NCI-H524 (cell line): ENCODE data around the gene TNS3.
A peak's percentile ranks its signal among the peaks of the same experiment; 100 is the strongest.

ENCODE experiments used
- DNase-seq, 2 experiments: peaks; one replicate each; lab custom pipeline; 2025; lab: John Stamatoyannopoulos, UW

The TNS3 gene

DNA sequence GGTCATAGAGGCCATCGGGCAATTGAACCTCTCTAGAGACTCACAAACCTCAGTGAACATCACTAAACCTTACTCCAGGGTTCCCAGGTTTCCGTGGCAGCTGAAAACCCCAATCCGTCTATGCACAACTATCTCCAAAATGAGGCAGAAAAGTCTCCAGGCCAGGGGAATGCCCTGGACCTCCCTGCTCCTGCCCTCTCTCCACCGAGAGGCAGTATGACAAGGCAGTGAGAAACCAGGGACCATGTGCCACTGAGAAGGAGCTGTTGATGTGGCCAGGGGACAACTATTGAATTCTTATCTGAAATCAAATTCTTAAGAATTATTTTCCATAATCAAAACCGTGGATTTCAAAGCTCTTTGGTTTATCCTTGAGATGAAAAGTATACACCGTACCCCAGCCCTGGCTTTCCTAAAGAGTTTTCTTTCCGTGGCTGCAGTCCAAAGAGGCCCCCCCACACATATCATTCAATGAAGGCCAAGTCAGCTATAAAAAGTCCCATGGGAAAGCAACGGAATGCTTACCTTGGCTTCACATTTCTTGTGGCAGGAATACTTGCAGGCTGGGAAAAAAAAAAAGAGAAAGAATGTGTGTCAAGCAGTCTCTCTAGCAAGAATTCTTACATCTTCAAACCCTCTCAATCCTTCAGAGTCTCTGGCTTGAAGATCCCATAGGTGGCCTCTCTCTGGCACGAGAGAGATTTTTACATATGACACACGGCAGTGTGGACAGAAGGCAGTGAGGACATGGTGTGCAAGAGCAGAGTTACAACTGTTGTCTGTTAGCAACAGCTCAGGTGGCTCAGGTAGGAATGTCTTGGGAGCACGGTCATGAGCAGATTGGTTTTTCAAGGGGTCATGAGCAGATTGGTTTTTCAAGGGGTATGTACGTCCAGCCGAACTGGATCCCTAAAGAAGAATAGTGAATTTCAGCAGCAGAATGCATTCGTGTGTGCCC lies 75.2 kb downstream of the TNS3 start:
- no peak for DNase-seq

DNA sequence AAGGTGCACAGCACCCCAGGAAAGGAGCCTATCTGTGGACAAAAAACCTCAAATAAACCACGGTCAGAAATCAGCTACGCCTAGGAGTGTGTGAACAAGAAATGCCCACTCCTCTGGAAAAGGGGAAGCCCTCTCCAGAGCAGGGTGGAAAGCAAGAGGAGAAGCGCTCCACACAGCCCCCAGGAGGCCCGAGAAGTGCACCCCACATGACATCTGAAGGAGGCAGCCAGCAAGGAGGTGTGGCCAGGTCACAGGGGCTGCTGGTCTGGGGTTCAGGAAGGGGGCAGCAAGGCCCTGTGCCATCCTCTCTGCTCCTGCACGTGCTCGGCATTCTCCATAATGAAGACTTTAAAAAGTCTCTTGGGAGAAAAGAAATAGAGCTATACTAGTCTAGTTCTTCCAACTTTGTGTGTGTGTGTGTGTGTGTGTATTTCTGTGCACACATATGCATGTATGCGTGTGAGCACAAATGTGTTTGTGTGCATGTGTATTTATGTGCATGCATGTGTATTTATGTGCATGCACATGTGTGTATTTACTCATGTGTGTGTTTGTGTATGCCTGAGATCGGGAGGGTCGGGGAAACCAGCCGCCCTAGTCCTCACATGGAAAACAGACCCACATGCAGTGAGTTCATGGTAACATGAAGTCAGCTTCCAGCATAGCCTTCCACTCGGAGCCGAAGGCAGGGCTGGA lies 76.5 kb downstream of the TNS3 start:
- no peak for DNase-seq

- DNase-seq, result no peak
These were observed 77.2 kb downstream of the TNS3 start for GRCh38 chr7:47504551-47505311.

DNA sequence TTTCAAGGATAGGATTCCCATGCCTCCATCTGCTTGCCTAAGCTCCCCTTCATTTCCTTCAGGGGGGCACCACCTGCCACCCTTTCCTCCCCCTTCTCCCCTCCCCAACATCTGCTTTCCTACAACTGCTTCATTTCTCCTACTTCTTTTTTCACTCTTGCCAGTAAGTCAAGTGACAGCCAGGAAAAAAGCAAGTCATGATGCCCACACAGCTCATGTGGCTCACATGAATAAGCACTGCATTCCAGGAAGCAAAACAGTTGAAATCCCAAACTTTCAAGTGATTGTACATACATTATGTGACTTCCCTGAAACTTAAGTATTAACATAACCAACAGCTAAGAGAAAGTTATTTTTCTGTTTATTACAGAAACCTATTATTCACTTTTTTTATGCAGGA lies 78.6 kb downstream of the TNS3 start:
- DNase-seq, result peak; percentile 82 to 93

- DNase-seq, result peak in 1 of 2 experiments; percentile 60
These were observed 79.6 kb downstream of the TNS3 start for GRCh38 chr7:47502240-47502877.

- no peak for DNase-seq
These were observed 80.5 kb downstream of the TNS3 start for GRCh38 chr7:47501406-47501805.

DNA sequence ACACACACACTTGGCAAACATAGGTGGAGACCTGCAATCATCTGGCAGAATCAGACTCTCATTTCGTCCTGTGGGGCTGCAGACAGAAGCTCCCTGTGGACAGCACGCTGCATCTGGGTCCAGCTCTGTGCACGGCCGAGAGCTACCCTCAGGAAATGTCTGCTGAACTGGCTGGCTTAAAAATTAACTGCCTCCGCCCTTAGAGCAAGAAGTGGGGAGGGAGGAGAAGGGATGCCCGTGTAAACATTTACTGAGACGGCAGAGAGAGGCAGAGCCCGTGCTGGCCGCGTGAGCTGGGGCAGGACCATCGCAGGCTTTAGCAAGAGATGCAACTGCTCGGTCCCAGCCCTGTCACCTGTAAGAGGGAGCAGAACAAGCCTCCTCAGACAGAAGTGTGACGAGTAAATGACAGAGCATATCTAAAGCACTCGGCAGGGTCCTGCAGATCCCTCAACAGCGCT lies 81.8 kb downstream of the TNS3 start:
- DNase-seq, result no peak

DNA sequence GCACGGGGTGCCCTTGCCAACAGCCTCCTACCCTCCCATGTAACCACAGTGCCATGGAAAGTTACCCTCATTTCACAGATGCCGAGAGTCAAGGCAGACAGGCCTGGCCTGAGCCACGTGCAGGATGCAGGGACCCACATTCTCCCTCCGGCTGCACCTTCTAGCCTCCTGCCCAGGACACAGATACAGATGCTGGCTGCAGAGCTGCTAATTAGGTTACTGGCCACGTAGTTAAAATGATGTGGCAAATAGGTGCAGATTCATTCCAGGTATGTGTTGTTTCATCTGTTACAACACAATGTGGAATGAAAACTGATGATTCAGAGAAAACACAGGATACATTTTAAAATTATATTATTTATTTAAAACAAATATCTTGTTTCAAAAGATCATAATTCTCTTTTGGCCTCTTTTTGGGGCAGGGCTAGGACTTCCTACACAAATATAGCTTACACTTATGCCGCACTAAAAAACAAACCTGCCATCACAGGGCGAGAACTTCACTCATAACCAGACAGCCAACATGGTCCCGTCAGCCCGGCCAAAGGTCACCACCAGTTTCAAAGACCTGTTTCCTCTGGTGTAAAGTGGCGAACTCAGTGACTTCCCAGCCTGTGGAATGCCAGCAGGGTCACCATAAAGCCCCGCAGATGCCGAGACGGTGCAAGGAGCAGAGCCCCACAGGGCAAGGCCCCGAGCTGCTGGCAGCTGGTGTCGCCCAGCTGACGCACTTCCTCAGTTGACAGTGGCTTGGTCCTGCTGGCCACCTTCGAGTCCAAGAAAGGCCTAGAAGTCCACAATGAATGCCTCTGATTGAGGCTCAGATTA lies 83.5 kb downstream of the TNS3 start:
- DNase-seq, result no peak

DNA sequence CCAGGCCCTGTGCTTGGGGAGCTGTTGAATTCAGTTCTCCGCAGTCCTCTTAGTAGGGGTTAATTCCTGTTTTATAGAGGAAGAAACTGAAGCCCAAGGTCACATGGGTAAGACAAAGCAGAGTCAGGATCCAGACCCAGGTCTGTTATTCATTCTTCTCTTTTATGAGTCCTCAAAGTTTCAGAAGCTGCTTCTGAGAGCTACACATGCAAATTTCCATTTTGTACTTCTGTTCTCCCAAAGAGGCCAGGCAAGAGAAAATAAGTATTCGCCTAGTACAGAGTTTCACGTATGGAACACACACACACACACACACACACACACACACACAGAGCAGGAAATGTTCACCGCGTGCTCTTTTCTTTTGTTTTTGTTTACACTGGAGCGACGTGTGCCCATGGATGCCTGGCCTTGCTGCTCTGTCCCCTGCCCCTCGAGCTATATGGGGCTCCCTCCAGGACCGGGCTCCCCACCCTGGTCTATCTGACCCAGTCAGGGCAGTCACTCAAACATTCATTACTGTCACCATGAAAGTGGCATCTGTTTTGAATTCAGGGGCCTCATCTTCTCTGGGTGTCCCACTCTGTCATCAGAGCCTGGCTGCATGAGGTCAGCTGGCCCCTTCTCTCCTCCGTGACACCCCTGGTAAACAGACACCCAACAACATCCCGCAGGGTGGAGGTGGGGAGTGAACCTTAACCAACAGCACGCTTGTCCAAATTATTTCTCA lies 84.4 kb downstream of the TNS3 start:
- DNase-seq, result no peak

- DNase-seq, result peak in 1 of 2 experiments; percentile 48
These were observed 85.2 kb downstream of the TNS3 start for GRCh38 chr7:47496666-47497065.

- peak; percentile 30 to 75 for DNase-seq
These were observed 85.8 kb downstream of the TNS3 start for GRCh38 chr7:47496056-47496665.

DNA sequence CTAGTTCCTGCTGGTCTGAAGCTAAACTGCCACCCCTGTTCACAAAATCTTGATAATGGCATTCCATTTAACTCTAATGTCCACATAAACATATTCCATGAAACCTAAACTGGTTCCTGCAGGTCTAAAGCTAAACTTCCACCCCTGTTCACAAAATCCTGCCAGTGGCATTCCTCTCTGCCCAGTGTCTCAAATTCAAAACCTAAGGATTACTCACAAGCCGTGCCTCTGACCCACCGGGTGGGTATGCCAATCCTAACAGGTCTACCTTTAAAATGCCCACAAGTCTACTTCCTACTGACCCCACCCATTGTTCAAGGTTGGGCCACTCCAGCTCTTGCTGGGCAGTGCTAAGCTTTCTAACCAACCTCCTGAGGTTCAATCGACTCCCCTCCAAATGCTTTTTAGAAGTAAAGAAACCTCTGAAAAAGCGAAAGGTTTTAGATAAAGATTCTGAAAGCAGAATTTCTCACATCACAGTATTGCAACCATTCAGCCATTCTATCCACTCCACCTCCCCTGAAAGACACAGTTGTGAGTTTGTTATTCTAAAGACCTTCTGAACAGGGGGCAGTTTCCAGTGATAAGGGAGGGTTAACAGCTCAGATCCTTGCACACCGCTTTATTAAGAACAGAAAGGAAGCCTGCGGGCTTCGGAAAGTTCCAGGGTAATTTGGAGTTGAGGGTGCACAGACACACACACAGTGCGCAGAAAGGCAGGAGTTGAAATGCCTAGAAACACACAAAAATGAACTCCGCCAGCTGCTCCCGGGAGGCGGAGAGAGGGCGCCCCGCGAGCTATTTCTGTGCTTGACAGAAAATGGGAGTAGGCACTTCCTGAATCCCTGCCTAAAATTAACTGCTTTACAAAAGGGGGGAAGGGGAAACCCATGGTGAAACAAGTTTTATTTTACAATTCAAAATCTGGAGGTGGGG lies 87.7 kb downstream of the TNS3 start:
- DNase-seq, result no peak

DNA sequence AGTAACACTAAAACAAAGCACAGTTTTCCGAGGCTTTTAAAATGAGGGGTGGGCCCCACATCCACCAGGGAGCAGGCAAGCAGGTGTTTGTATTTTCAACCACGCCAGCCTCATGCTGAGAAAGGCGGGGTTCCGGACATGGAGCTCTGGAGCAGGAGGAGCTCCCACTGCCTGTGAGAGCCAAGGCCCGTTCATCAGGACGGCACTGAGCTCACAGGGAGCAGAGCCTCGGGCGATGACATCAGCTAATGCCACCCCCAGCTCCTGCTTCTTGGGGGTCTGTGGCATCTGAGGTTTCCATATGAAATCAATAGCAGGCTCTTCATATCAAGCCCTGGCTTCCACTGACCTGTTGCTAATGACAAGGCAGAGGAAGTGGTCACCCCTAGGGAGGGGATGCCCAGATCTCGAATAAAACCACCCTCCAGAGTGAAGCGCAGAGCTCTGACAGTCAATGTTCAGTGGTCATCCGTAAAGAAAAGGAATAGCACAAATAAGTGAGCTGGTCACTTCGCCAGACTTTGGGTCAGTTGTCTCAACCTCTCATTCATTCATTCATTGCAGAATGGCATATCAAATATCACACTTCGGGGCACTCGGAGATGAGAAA lies 89.1 kb downstream of the TNS3 start:
- no peak for DNase-seq

- no peak for DNase-seq
These were observed 91.2 kb downstream of the TNS3 start for GRCh38 chr7:47490501-47491265.

- no peak for DNase-seq
These were observed 92.3 kb downstream of the TNS3 start for GRCh38 chr7:47489624-47490023.

DNA sequence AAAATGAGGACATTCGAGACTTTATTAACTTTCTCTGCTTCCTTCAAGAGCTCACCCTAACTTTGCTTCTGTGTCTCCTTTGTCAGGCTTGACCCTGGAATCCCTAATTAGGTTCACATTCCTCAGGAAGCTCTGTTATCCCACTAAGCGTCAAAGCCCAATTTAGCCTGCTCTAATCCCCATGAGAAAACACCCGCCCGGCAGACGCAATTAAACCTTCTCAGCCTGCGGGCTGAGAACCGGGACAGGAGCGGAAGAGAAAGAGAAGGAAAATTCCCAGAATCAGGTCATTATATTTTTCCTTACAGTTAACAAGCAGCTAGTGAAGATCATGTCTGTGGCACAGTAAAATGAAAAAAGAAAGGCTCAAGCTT lies 93.0 kb downstream of the TNS3 start:
- DNase-seq, result no peak

DNA sequence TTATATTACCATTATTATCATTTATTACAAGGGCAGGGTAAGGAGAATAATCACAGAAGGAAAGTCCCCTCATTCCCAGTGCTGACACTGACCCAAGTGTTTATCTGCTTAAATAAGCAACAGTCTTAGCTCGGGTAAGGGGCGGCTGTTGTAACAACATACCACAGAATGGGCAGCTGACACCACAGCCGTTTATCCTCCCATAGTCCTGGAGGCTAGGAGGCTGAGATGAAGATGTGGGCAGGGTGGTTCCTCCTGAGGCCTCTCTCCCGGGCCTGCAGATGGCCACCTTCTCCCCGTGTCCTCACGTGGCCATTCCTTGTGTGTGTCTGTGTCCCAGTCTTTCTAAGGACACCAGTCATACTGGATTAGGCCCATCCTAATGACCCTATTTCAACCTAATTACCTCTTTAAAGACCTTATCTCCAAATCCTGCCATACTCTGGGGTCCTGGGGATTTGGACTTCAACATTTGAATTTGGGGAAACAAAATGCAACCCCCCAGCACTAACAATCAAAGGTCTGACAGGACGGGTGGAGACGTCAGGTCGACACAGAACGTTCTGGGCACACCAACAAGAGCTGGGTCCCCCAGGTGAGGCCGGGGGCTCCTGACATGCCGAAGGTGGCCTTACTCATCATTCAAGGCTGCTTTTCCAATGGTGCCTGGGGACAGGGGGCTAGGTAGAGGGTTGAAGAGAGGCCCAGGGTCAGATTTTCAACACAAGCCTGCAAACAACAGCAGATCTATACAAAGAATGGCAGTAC lies 93.5 kb downstream of the TNS3 start:
- no peak for DNase-seq
